PC-9 (cell line): ENCODE data around the gene MYH15. TPM values are rescaled to one million over a fixed set of nuclear protein-coding genes. Genes with fewer than 3 reads are reported as not detected.

ENCODE experiments used
- BruUV-seq: library from RNA; stranded (reverse); fragments of 400-500 nt; replicated peaks from 2 replicates; lab custom pipeline; 2021; lab: Mats Ljungman, UMichigan
- CTCF ChIA-PET: fragments of 300-600 bp; sonication (Branson Sonifier 250); formaldehyde crosslinking; loops from one replicate; lab custom pipeline; 2022; ENCODE audit warnings: antibody characterized with exemption; lab: Charles Lee
- POLR2A ChIA-PET: fragments of 300-600 bp; sonication (Branson Sonifier 250); formaldehyde crosslinking; loops from one replicate; lab custom pipeline; 2022; ENCODE audit warnings: antibody characterized with exemption; ENCODE audit not compliant: unreplicated experiment; lab: Charles Lee
- DNase-seq, 2 experiments: peaks; one replicate each; pipeline versions ENCODE4 v3.0.0 to v3.0.0-alpha.2; 2015 to 2022; ENCODE audit warnings: mixed read lengths in 1 of 2
- H2AFZ ChIP-seq: fragments of 200-600 bp; sonication (generic); 2 replicates; pipeline ENCODE4 v1.8.1; 2017; ENCODE audit warnings: antibody characterized with exemption
- H3F3A ChIP-seq: fragments of 200-600 bp; sonication (generic); 2 replicates; pipeline ENCODE4 v1.8.1; 2017; ENCODE audit warnings: antibody characterized with exemption, mild to moderate bottlenecking, low read depth; ENCODE audit not compliant: insufficient read depth
- H3K27ac ChIP-seq: fragments of 200-600 bp; sonication (generic); 2 replicates; pipeline ENCODE4 v1.6.1; 2016; ENCODE audit warnings: mixed run types
- H3K27me3 ChIP-seq: fragments of 200-600 bp; sonication (generic); 2 replicates; pipeline ENCODE4 v1.6.1; 2016; ENCODE audit warnings: low read depth, mixed run types; ENCODE audit not compliant: insufficient read depth
- H3K36me3 ChIP-seq: fragments of 200-600 bp; sonication (generic); 2 replicates; pipeline ENCODE4 v1.6.1; 2016; ENCODE audit warnings: low read depth, mixed run types
- H3K4me1 ChIP-seq: fragments of 200-600 bp; sonication (generic); replicated peaks from 2 replicates; pipeline ENCODE4 v1.6.1; 2016; ENCODE audit warnings: mixed run types; ENCODE audit not compliant: insufficient read depth
- H3K4me2 ChIP-seq: fragments of 200-600 bp; sonication (generic); 2 replicates; pipeline ENCODE4 v1.6.1; 2017; ENCODE audit warnings: mixed run types
- H3K4me3 ChIP-seq: fragments of 200-600 bp; sonication (generic); 2 replicates; pipeline ENCODE4 v1.6.1; 2016; ENCODE audit warnings: mixed run types
- H3K79me2 ChIP-seq: fragments of 200-600 bp; sonication (generic); 2 replicates; pipeline ENCODE4 v1.6.1; 2017; ENCODE audit warnings: low read depth, mixed run types
- H3K9me2 ChIP-seq: fragments of 200-600 bp; sonication (generic); 2 replicates; pipeline ENCODE4 v1.8.1; 2017; ENCODE audit warnings: mild to moderate bottlenecking; ENCODE audit not compliant: insufficient read depth
- H3K9me3 ChIP-seq: fragments of 200-600 bp; sonication (generic); 2 replicates; pipeline ENCODE4 v1.8.1; 2016; ENCODE audit warnings: low read depth; ENCODE audit not compliant: insufficient read depth
- H4K20me1 ChIP-seq: fragments of 200-600 bp; sonication (generic); 2 replicates; pipeline ENCODE4 v1.8.1; 2017; ENCODE audit not compliant: insufficient read depth
- EZH2 ChIP-seq: fragments of 200-600 bp; sonication (generic); IDR thresholded peaks from 2 replicates; pipeline ENCODE4 v1.8.0; 2017; ENCODE audit warnings: antibody characterized with exemption, low read depth
- intact Hi-C: fragments of 100-400 bp; cut with micrococcal nuclease; formaldehyde crosslinking; loops from one replicate; pipeline ENCODE4 v1.10.0; 2022; ENCODE audit not compliant: unreplicated experiment
- total RNA-seq: library from RNA; stranded (reverse); gene quantifications from 2 replicates; pipeline ENCODE4 v1.2.3, GENCODE V29; 2021
- TF ChIP-seq, protein P1 (sequence below): fragments of 200-600 bp; sonication (generic); conservative IDR thresholded peaks from 2 replicates; pipeline ENCODE4 v1.6.1; 2017; ENCODE audit warnings: mixed run types, antibody characterized with exemption, mild to moderate bottlenecking, moderate library complexity

Gene MYH15
- total RNA-seq, 1 experiment from 2014 or later = 2.3 TPM

DNA sequence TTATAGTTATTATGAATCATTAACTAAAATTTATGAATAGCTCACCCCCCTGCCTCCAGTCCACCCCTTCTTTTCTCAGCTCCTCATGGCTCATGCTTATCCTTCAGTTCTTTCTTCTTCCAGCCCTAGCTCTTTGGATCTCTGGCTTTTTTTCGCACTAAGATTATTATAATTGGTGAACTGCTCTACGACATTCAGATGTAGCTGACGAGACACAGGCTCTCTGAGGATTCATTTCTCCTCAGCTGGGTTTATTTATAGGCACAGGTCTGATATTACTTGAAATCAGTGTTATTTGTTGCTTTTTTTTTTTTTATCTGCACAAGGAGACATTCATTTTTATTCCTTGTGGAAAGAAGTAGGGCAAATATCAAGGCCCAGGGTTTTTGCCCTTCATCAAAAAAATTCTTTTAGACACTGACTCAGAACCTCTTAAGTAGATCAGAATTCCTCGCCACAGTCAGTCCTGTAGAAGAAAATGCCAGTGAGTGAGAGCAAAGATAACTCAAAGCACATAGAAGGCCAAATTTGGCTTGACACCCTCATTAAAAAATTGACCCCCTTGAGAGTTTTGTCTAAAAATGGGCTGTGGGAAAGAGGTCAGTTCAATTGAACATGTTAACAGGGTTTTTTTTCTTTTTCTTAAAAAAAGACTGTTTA is 106.6 kb downstream of the MYH15 start:
- ChIA-PET CTCF (interaction anchor here (0.5 to 0.6 kb wide), 2 partner anchors 35 to 250 kb away, joined by 4 to 6 read pairs; no protein-coding TSS in a partner anchor), POLR2A (no interaction called here)
- H3K4me2 ChIP-seq = no peak overlapping the region
- no peaks in the 10 kb centered on the region for H3K9me2 ChIP-seq
- H3K27ac ChIP-seq = no peak overlapping the region
- no peak overlapping the region for H2AFZ ChIP-seq
- no peaks in the 10 kb centered on the region for H4K20me1 ChIP-seq
- no peak for DNase-seq
- H3K27me3 ChIP-seq = no peaks in the 10 kb centered on the region
- H3K4me1 ChIP-seq = 0 out of 2 replicates have a peak, but pooled peaks cover 5% of the 10 kb centered on the region
- no peaks in the 10 kb centered on the region for H3K36me3 ChIP-seq
- no TSS peak for BruUV-seq
- H3K9me3 ChIP-seq = no peaks in the 10 kb centered on the region
- intact Hi-C loops = loop anchor here (10.0 kb wide), 1 partner anchor 649 kb away; no protein-coding TSS in a partner anchor
- no peak overlapping the region for H3K4me3 ChIP-seq
- H3F3A ChIP-seq = no peaks in the 10 kb centered on the region
- H3K79me2 ChIP-seq = no peaks in the 10 kb centered on the region
- TF ChIP-seq, protein P1, sequence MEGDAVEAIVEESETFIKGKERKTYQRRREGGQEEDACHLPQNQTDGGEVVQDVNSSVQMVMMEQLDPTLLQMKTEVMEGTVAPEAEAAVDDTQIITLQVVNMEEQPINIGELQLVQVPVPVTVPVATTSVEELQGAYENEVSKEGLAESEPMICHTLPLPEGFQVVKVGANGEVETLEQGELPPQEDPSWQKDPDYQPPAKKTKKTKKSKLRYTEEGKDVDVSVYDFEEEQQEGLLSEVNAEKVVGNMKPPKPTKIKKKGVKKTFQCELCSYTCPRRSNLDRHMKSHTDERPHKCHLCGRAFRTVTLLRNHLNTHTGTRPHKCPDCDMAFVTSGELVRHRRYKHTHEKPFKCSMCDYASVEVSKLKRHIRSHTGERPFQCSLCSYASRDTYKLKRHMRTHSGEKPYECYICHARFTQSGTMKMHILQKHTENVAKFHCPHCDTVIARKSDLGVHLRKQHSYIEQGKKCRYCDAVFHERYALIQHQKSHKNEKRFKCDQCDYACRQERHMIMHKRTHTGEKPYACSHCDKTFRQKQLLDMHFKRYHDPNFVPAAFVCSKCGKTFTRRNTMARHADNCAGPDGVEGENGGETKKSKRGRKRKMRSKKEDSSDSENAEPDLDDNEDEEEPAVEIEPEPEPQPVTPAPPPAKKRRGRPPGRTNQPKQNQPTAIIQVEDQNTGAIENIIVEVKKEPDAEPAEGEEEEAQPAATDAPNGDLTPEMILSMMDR = no peak
- no peak for TF ChIP-seq EZH2

DNA sequence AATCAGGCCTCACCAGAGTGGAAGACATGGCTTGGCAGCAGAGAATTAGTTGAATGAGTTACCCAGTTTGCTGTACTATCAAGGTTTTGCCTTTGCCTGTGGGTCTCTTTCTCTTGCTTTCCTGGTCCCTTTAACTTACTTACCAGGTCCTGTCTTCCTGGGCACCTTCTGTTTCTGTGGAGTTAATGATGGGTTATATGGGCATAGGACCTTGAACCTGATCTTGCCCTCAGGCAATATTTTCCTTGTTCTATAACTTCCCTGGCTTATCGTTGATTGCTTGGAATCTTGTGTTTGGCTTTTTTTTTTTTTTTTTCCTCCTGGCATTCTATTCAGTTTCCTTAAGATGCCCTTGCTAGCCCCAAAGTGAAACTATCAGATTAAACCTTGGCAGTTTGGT is 107.2 kb downstream of the MYH15 start:
- POLR2A ChIA-PET = no interaction called here
- DNase-seq = no peak

DNA sequence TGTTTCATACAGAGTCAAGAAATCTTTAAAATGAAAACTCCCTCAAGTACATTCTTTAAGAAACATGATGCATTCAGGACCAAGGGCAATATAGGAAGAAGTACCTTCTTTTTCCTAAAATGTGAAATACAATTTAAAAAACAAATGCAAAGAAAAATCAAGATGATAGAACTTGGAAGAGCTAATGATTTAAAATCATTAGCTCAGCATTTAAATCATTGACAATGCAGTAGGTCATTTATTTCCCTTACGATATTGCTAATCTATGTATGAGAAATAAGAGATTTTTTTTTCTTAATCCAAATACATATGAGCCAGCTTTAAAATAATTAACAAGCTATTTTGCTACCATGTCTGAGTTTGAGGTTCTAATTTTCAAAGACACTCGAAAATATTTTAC is 108.6 kb downstream of the MYH15 start:
- intact Hi-C loops = loop anchor here (10.0 kb wide), 1 partner anchor 647 kb away; no protein-coding TSS in a partner anchor
- POLR2A ChIA-PET = no interaction called here
- no peak for DNase-seq
- no peak for TF ChIP-seq EZH2
- TF ChIP-seq, protein P1 = no peak
- Histone ChIP-seq H3K4me1 (0 out of 2 replicates have a peak, but pooled peaks cover 5% of the 10 kb centered on the region), H3K4me3 (no peak overlapping the region), H3K9me3 (no peaks in the 10 kb centered on the region), H4K20me1 (no peaks in the 10 kb centered on the region), H3K36me3 (no peaks in the 10 kb centered on the region), H3K27ac (no peak overlapping the region), H3K4me2 (no peak overlapping the region), H3K9me2 (no peaks in the 10 kb centered on the region), H2AFZ (no peak overlapping the region), H3F3A (no peaks in the 10 kb centered on the region), H3K79me2 (no peaks in the 10 kb centered on the region), H3K27me3 (no peaks in the 10 kb centered on the region)
- CTCF ChIA-PET = no interaction called here
- no TSS peak for BruUV-seq

More for the DNA sequence above, 107.2 kb downstream of the MYH15 start:
- H3K9me3 ChIP-seq = no peaks in the 10 kb centered on the region
- H3K9me2 ChIP-seq = no peaks in the 10 kb centered on the region
- no peak overlapping the region for H2AFZ ChIP-seq
- H3K27me3 ChIP-seq = no peaks in the 10 kb centered on the region
- H3F3A ChIP-seq = no peaks in the 10 kb centered on the region
- no peaks in the 10 kb centered on the region for H4K20me1 ChIP-seq
- intact Hi-C loops = loop anchor here (10.0 kb wide), 1 partner anchor 648 kb away; no protein-coding TSS in a partner anchor
- TF ChIP-seq, protein P1 = no peak
- TF ChIP-seq EZH2 = no peak
- BruUV-seq = no TSS peak
- no peaks in the 10 kb centered on the region for H3K79me2 ChIP-seq
- no peak overlapping the region for H3K4me2 ChIP-seq
- no peak overlapping the region for H3K27ac ChIP-seq
- H3K4me1 ChIP-seq = 0 out of 2 replicates have a peak, but pooled peaks cover 5% of the 10 kb centered on the region
- no peak overlapping the region for H3K4me3 ChIP-seq
- no peaks in the 10 kb centered on the region for H3K36me3 ChIP-seq
- CTCF ChIA-PET = interaction anchor here (0.5 to 0.6 kb wide), 2 partner anchors 35 to 250 kb away, joined by 4 to 6 read pairs; no protein-coding TSS in a partner anchor
